ENCODE data around the gene NPIPB4.
"Not testable (repeated sequence)": the region's sequence is repeated elsewhere in the genome, so short reads cannot be mapped to it uniquely, and the experiment has no call there.

Gene NPIPB4

GRCh38 chr16:21857656-21858055 lies at the start of gene NPIPB4:
Gene NPIPB4, minus strand, starts transcription at chr16:21857756. Its CDS starts 378 bp downstream, at chr16:21857378.
- not testable (repeated sequence) for DNase-seq

GRCh38 chr16:21898998-21899397 lies 41.4 kb upstream of the NPIPB4 start:
- not testable (repeated sequence) for DNase-seq

GRCh38 chr16:21881988-21882387 lies 24.4 kb upstream of the NPIPB4 start:
- DNase-seq, result not testable (repeated sequence)

GRCh38 chr16:21837186-21837585 lies 20.4 kb downstream of the NPIPB4 start:
- not testable (repeated sequence) for DNase-seq

GRCh38 chr16:21836334-21836733 lies 21.2 kb downstream of the NPIPB4 start:
- not testable (repeated sequence) for DNase-seq

- not testable (repeated sequence) for DNase-seq
These were observed 21.8 kb downstream of the NPIPB4 start for GRCh38 chr16:21835747-21836146.

GRCh38 chr16:21834211-21834610 lies 23.3 kb downstream of the NPIPB4 start:
- not testable (repeated sequence) for DNase-seq

GRCh38 chr16:21829929-21830328 lies 27.6 kb downstream of the NPIPB4 start:
- DNase-seq, result not testable (repeated sequence)

- not testable (repeated sequence) for DNase-seq
These were observed 31.4 kb downstream of the NPIPB4 start for GRCh38 chr16:21826067-21826706.

- not testable (repeated sequence) for DNase-seq
These were observed 32.0 kb downstream of the NPIPB4 start for GRCh38 chr16:21825526-21825925.

- not testable (repeated sequence) for DNase-seq
These were observed 34.3 kb downstream of the NPIPB4 start for GRCh38 chr16:21823258-21823657.

- not testable (repeated sequence) for DNase-seq
These were observed 36.6 kb downstream of the NPIPB4 start for GRCh38 chr16:21820908-21821465.

GRCh38 chr16:21820028-21820907 lies 37.3 kb downstream of the NPIPB4 start:
- DNase-seq, result not testable (repeated sequence)

GRCh38 chr16:21819617-21820016 lies 37.9 kb downstream of the NPIPB4 start:
- DNase-seq, result not testable (repeated sequence)

GRCh38 chr16:21817012-21817411 lies 40.5 kb downstream of the NPIPB4 start:
- not testable (repeated sequence) for DNase-seq

- DNase-seq, result not testable (repeated sequence)
These were observed 41.9 kb downstream of the NPIPB4 start for GRCh38 chr16:21815694-21816093.

- DNase-seq, result not testable (repeated sequence)
These were observed 55.2 kb downstream of the NPIPB4 start for GRCh38 chr16:21802375-21802663.

GRCh38 chr16:21801538-21802374 lies 55.8 kb downstream of the NPIPB4 start:
- DNase-seq, result not testable (repeated sequence)

- not testable (repeated sequence) for DNase-seq
These were observed 59.0 kb downstream of the NPIPB4 start for GRCh38 chr16:21798601-21799000.

- DNase-seq, result not testable (repeated sequence)
These were observed 64.2 kb downstream of the NPIPB4 start for GRCh38 chr16:21793310-21793709.

GRCh38 chr16:21790506-21790905 lies 67.0 kb downstream of the NPIPB4 start:
- DNase-seq, result not testable (repeated sequence)

Measured in NCI-H2081 treated with DMSO at 0.1 percent for 48 hours (cell line).